Bronchial epithelial cell (primary cell): ENCODE results near the gene ZNF487. TPM values are rescaled to one million over a fixed set of nuclear protein-coding genes. Genes with fewer than 3 reads are reported as not detected.
"Not testable (repeated sequence)": the region's sequence is repeated elsewhere in the genome, so short reads cannot be mapped to it uniquely, and the experiment has no call there.

Source experiments
- DNase-seq: peaks from one replicate; pipeline ENCODE4 v3.0.0-alpha.2; 2010; ENCODE audit warnings: low read depth
- FAIRE-seq: peaks from 2 replicates; lab custom pipeline; 2011; peaks lifted over from hg19 to GRCh38; lab: Jason Lieb, UNC
- H3K27me3 ChIP-seq: 2 replicates; pipeline ENCODE4 v1.5.1; 2011; ENCODE audit warnings: low read length; ENCODE audit not compliant: control insufficient read depth, insufficient read depth
- H3K36me3 ChIP-seq: 2 replicates; pipeline ENCODE4 v1.5.1; 2011; ENCODE audit warnings: low read length; ENCODE audit not compliant: control insufficient read depth, insufficient read depth
- H3K4me3 ChIP-seq: 2 replicates; pipeline ENCODE4 v1.5.1; 2011; ENCODE audit warnings: mild to moderate bottlenecking, low read depth, low read length, control low read depth
- CTCF ChIP-seq: IDR thresholded peaks from 2 replicates; pipeline ENCODE4 v1.5.1; 2011; ENCODE audit warnings: mild to moderate bottlenecking, moderate library complexity, low read length, control low read depth, inconsistent platforms; ENCODE audit not compliant: insufficient read depth, severe bottlenecking
- total RNA-seq: library from RNA; depleted of rRNA; stranded (reverse); fragments of >200 nt; gene quantifications from 2 replicates; pipeline ENCODE4 v1.2.1, GENCODE V29; 2014

Gene ZNF487
- total RNA-seq, 1 donor from 2014 or later, result 2.1 TPM

- H3K27me3 ChIP-seq, result no peaks in the 10 kb centered on the region
- peaks cover 36% of the 10 kb centered on the region for H3K36me3 ChIP-seq
- H3K4me3 ChIP-seq, result no peak overlapping the region
- DNase-seq, result no peak
- no peak for TF ChIP-seq CTCF
- no peak for FAIRE-seq
Measured at GRCh38 chr10:43391496-43391895, 45.4 kb upstream of the ZNF487 start.

- Histone ChIP-seq H3K4me3 (no peak overlapping the region), H3K27me3 (no peaks in the 10 kb centered on the region), H3K36me3 (peaks cover 26% of the 10 kb centered on the region)
- TF ChIP-seq CTCF, result no peak
- FAIRE-seq (no peak), DNase-seq (no peak)
Measured at GRCh38 chr10:43392748-43393147, 44.2 kb upstream of the ZNF487 start.

DNA sequence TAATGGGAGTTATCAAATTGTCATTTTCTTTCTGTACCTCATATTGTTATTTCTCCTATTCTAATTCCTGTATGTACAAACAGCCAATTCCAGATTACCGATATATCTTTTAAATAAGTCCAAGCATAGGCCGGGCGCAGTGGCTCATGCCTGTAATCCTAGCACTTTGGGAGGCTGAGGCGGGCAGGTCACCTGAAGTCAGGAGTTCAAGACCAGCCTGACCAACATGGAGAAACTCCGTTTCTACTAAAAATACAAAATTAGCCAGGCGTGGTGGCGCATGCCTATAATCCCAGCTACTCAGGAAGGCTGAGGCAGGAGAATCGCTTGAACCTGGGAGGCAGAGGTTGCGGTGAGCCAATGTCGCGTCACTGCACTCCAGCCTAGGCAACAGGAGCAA, 43.7 kb upstream of the ZNF487 start:
- FAIRE-seq, H3K4me3 ChIP-seq, DNase-seq, H3K27me3 ChIP-seq: not testable (repeated sequence)
- H3K36me3 ChIP-seq, result peaks cover 26% of the 10 kb centered on the region

DNA sequence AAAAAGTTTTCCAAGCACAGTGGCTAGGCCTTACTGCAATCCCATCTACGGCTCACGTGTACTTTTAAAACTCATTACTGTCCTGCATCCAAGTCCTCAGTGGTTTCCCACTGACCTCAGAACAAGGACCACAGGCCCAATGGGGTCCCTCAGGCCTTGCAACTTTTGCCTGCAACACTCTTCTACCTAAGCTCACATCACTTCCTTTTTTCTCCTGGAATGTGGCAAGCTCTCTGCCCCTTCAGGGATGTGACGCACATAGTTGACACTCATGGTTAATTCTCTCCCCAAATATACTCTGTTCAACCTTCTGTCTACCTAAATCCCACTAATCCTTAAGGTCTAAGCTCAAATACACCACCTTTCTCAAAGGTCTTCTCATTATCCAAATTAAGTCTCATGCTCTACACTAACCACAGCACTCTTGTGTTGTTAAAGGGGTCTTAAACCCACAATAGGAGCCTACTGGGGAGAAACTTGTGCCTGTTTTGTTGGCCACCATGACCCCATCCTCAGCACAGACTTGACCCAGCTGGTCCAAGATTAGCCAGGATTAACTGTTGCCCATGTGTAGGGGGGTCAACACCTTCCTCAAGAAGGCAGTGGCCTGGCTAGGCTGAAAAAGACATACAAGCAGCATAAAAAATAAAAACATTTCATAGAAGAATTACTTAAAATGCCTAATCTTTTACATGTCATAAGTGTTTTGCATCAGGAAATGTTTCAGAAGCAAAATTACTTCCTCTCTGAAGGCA, 43.1 kb upstream of the ZNF487 start:
- FAIRE-seq (no peak), DNase-seq (no peak)
- no peak for TF ChIP-seq CTCF
- H3K27me3 ChIP-seq, result no peaks in the 10 kb centered on the region
- H3K4me3 ChIP-seq, result no peak overlapping the region
- peaks cover 24% of the 10 kb centered on the region for H3K36me3 ChIP-seq

GRCh38 chr10:43394868-43395267, 42.0 kb upstream of the ZNF487 start:
- no peak for FAIRE-seq
- no peak for DNase-seq
- TF ChIP-seq CTCF, result no peak
- Histone ChIP-seq H3K4me3 (no peak overlapping the region), H3K36me3 (peaks cover 26% of the 10 kb centered on the region), H3K27me3 (no peaks in the 10 kb centered on the region)

GRCh38 chr10:43395571-43396060, 41.3 kb upstream of the ZNF487 start:
- no peak for TF ChIP-seq CTCF
- peak overlapping the region; percentile 33 for H3K4me3 ChIP-seq
- H3K27me3 ChIP-seq, result no peaks in the 10 kb centered on the region
- no peak for FAIRE-seq
- no peak for DNase-seq
- peaks cover 19% of the 10 kb centered on the region for H3K36me3 ChIP-seq
